ENCODE data around the gene IL31. TPM values are rescaled to one million over a fixed set of nuclear protein-coding genes. Genes with fewer than 3 reads are reported as not detected.

Gene IL31
- polyA plus RNA-seq, 2 of the 4 experiments (the other 2 are of a cell fraction) = not detected

Small RNA genes within 50 kb of the gene (small RNA-seq; reads per million reads assigned to genes)
- gene DIABLO = 0.35 to 9.9 (median 2.2) reads per million in 6 experiments

Other genes starting within 250 kb of the IL31 start
- gene BCL7A, start 152.3 kb downstream of the IL31 start, polyA plus RNA-seq (2011; rRNA removed) = 9.4 and 9.8 TPM in 2 replicates
- 6.7 to 9.2 TPM (median 6.8 TPM) in 3 replicates for gene BCL7A, start 152.3 kb downstream of the IL31 start, polyA plus RNA-seq (2017; fragmentation: RNase III; extraction: RNeasy Plus Mini Kit Qiagen cat#74134 plus additional on column Dnase treatment)
- gene MLXIP, start 95.5 kb downstream of the IL31 start, polyA plus RNA-seq (2011; rRNA removed) = 7.0 and 11.6 TPM in 2 replicates
- gene MLXIP, start 95.5 kb downstream of the IL31 start, polyA plus RNA-seq (2017; fragmentation: RNase III; extraction: RNeasy Plus Mini Kit Qiagen cat#74134 plus additional on column Dnase treatment) = 18.1 to 21.4 TPM (median 21.2 TPM) in 3 replicates
- 0.09 TPM in 1 of 2 replicates, not detected in the other for gene LRRC43, start 8.9 kb upstream of the IL31 start, polyA plus RNA-seq (2011; rRNA removed)
- 0.14 to 0.26 TPM in 2 of 3 replicates, not detected in the other for gene LRRC43, start 8.9 kb upstream of the IL31 start, polyA plus RNA-seq (2017; fragmentation: RNase III; extraction: RNeasy Plus Mini Kit Qiagen cat#74134 plus additional on column Dnase treatment)
- 0.66 and 0.74 TPM in 2 replicates for gene B3GNT4, start 29.5 kb upstream of the IL31 start, polyA plus RNA-seq (2011; rRNA removed)
- gene B3GNT4, start 29.5 kb upstream of the IL31 start, polyA plus RNA-seq (2017; fragmentation: RNase III; extraction: RNeasy Plus Mini Kit Qiagen cat#74134 plus additional on column Dnase treatment) = 0.55 to 1.2 TPM (median 0.73 TPM) in 3 replicates
- 104 and 108 TPM in 2 replicates for gene DIABLO, start 51.8 kb upstream of the IL31 start, polyA plus RNA-seq (2011; rRNA removed)
- gene DIABLO, start 51.8 kb upstream of the IL31 start, polyA plus RNA-seq (2017; fragmentation: RNase III; extraction: RNeasy Plus Mini Kit Qiagen cat#74134 plus additional on column Dnase treatment) = 74.9 to 78.5 TPM (median 75.2 TPM) in 3 replicates
- gene VPS33A, start 92.3 kb upstream of the IL31 start, polyA plus RNA-seq (2011; rRNA removed) = 28.6 and 32.4 TPM in 2 replicates
- 19.5 to 20.4 TPM (median 19.9 TPM) in 3 replicates for gene VPS33A, start 92.3 kb upstream of the IL31 start, polyA plus RNA-seq (2017; fragmentation: RNase III; extraction: RNeasy Plus Mini Kit Qiagen cat#74134 plus additional on column Dnase treatment)
- 133 and 149 TPM in 2 replicates for gene CLIP1, start 248.4 kb upstream of the IL31 start, polyA plus RNA-seq (2011; rRNA removed)
- gene CLIP1, start 248.4 kb upstream of the IL31 start, polyA plus RNA-seq (2017; fragmentation: RNase III; extraction: RNeasy Plus Mini Kit Qiagen cat#74134 plus additional on column Dnase treatment) = 43.0 to 49.7 TPM (median 44.4 TPM) in 3 replicates